ENCODE results near the gene PDIK1L. TPM values are rescaled to one million over a fixed set of nuclear protein-coding genes. Genes with fewer than 3 reads are reported as not detected.

The PDIK1L gene
- total and polyA plus RNA-seq, 9 of the 15 experiments (the other 6 are each of a cell fraction or from before 2014, with no cell fraction given): 12.8 to 30.2 (median 21.5) TPM

- TF ChIP-seq, protein P1, sequence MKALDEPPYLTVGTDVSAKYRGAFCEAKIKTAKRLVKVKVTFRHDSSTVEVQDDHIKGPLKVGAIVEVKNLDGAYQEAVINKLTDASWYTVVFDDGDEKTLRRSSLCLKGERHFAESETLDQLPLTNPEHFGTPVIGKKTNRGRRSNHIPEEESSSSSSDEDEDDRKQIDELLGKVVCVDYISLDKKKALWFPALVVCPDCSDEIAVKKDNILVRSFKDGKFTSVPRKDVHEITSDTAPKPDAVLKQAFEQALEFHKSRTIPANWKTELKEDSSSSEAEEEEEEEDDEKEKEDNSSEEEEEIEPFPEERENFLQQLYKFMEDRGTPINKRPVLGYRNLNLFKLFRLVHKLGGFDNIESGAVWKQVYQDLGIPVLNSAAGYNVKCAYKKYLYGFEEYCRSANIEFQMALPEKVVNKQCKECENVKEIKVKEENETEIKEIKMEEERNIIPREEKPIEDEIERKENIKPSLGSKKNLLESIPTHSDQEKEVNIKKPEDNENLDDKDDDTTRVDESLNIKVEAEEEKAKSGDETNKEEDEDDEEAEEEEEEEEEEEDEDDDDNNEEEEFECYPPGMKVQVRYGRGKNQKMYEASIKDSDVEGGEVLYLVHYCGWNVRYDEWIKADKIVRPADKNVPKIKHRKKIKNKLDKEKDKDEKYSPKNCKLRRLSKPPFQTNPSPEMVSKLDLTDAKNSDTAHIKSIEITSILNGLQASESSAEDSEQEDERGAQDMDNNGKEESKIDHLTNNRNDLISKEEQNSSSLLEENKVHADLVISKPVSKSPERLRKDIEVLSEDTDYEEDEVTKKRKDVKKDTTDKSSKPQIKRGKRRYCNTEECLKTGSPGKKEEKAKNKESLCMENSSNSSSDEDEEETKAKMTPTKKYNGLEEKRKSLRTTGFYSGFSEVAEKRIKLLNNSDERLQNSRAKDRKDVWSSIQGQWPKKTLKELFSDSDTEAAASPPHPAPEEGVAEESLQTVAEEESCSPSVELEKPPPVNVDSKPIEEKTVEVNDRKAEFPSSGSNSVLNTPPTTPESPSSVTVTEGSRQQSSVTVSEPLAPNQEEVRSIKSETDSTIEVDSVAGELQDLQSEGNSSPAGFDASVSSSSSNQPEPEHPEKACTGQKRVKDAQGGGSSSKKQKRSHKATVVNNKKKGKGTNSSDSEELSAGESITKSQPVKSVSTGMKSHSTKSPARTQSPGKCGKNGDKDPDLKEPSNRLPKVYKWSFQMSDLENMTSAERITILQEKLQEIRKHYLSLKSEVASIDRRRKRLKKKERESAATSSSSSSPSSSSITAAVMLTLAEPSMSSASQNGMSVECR (CRISPR knock-in tag; IDR thresholded peaks at IDR 0.05): peak; percentile 100
- TF ChIP-seq RAD21 (CRISPR knock-in tag; conservative IDR thresholded peaks at IDR 0.05 in 1 of 2, IDR thresholded peaks at IDR 0.05 in 1 of 2) (peak; percentile 62 to 72), MXD1 (CRISPR knock-in tag; IDR thresholded peaks at IDR 0.05; ENCODE audit: borderline replicate concordance, poor library complexity, severe bottlenecking) (peak; percentile 97), PML (IDR thresholded peaks at IDR 0.05; ENCODE audit: low read length) (peak; percentile 75), ESRRA (IDR thresholded peaks at IDR 0.05; ENCODE audit: borderline replicate concordance, low read depth) (peak; percentile 79), ZNF197 (CRISPR knock-in tag; IDR thresholded peaks at IDR 0.05; ENCODE audit: low read depth) (no peak), TOE1 (IDR thresholded peaks at IDR 0.05; ENCODE audit: borderline replicate concordance) (no peak; the same call in 1 of the 2 replicates), TOE1 (CRISPR knock-in tag; IDR thresholded peaks at IDR 0.05; ENCODE audit: borderline replicate concordance, low read depth) (0 out of 2 replicates have a peak, but pooled peaks have one; percentile 50), RFX1 (IDR thresholded peaks at IDR 0.05) (no peak), POLR2G (IDR thresholded peaks at IDR 0.05; ENCODE audit: low read depth, low read length) (peak; percentile 96), PCBP1 (IDR thresholded peaks at IDR 0.05; ENCODE audit: low read depth, low read length, poor library complexity, severe bottlenecking) (peak; percentile 81), NBN (IDR thresholded peaks at IDR 0.05; ENCODE audit: low read depth) (peak; percentile 100), CREM (IDR thresholded peaks at IDR 0.05; ENCODE audit: low read depth) (peak; percentile 100), HSF4 (CRISPR knock-in tag; IDR thresholded peaks at IDR 0.05; ENCODE audit: borderline replicate concordance) (no peak), TCF7 (IDR thresholded peaks at IDR 0.05; ENCODE audit: borderline replicate concordance) (peak; percentile 81; the same call in 1 of the 2 replicates), TSC22D4 (tag; IDR thresholded peaks at IDR 0.05) (no peak), HIVEP1 (CRISPR knock-in tag; IDR thresholded peaks at IDR 0.05) (no peak), ZNF764 (CRISPR knock-in tag; IDR thresholded peaks at IDR 0.05; ENCODE audit: low read depth) (no peak), NR4A1 (CRISPR knock-in tag; IDR thresholded peaks at IDR 0.05) (no peak), NR4A1 (tag; IDR thresholded peaks at IDR 0.05) (0 out of 2 replicates have a peak, but pooled peaks have one; percentile 65), BDP1 (IDR thresholded peaks at IDR 0.05; ENCODE audit: insufficient read depth, insufficient read length) (no peak)
- TF ChIP-seq, protein P2, sequence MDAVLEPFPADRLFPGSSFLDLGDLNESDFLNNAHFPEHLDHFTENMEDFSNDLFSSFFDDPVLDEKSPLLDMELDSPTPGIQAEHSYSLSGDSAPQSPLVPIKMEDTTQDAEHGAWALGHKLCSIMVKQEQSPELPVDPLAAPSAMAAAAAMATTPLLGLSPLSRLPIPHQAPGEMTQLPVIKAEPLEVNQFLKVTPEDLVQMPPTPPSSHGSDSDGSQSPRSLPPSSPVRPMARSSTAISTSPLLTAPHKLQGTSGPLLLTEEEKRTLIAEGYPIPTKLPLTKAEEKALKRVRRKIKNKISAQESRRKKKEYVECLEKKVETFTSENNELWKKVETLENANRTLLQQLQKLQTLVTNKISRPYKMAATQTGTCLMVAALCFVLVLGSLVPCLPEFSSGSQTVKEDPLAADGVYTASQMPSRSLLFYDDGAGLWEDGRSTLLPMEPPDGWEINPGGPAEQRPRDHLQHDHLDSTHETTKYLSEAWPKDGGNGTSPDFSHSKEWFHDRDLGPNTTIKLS (IDR thresholded peaks at IDR 0.05; ENCODE audit: borderline replicate concordance, low read depth): peak; percentile 88; the same call in 1 of the 2 replicates
These were observed 58.2 kb downstream of the PDIK1L start, which contains the start of gene ZNF593 (continued) for GRCh38 chr1:26169669-26170471.
